Progenitor cell of endocrine pancreas (in vitro differentiated cells): Measurements from ENCODE around the gene NELFB. TPM values are rescaled to one million over a fixed set of nuclear protein-coding genes. Genes with fewer than 3 reads are reported as not detected.
"Not testable (repeated sequence)": the region's sequence is repeated elsewhere in the genome, so short reads cannot be mapped to it uniquely, and the experiment has no call there.

Source experiments
- DNase-seq: peaks from one replicate; pipeline ENCODE4 v3.0.0; 2021; ENCODE audit warnings: low spot score; ENCODE audit not compliant: unreplicated experiment
- H3K27ac Mint-ChIP-seq: 2 replicates; pipeline ENCODE4 v1.8.0; 2021; ENCODE audit warnings: mild to moderate bottlenecking, moderate library complexity, mixed read lengths
- H3K27me3 Mint-ChIP-seq: 2 replicates; pipeline ENCODE4 v1.8.0; 2021; ENCODE audit warnings: mixed read lengths
- H3K36me3 Mint-ChIP-seq: 2 replicates; pipeline ENCODE4 v1.8.0; 2022; ENCODE audit warnings: mixed read lengths; ENCODE audit not compliant: insufficient read depth
- H3K4me1 Mint-ChIP-seq: 2 replicates; pipeline ENCODE4 v1.8.0; 2021; ENCODE audit warnings: low read depth, mixed read lengths
- H3K4me3 Mint-ChIP-seq: 2 replicates; pipeline ENCODE4 v1.8.0; 2021; ENCODE audit warnings: low read depth, mild to moderate bottlenecking, moderate library complexity, mixed read lengths
- H3K9me3 Mint-ChIP-seq: 2 replicates; pipeline ENCODE4 v1.8.0; 2021; ENCODE audit warnings: low read depth, mixed read lengths
- total RNA-seq: library from RNA; stranded (reverse); gene quantifications from 2 replicates; pipeline ENCODE4 v1.2.1, GENCODE V29; 2021
- TF ChIP-seq, protein P1 (sequence below): fragments of 200-600 bp; sonication (generic); IDR thresholded peaks from one replicate; pipeline ENCODE4 v1.5.0; 2021; ENCODE audit warnings: antibody characterized with exemption, mild to moderate bottlenecking; ENCODE audit not compliant: unreplicated experiment

The NELFB gene
- total RNA-seq, 1 donor from 2014 or later: 62.3 TPM

DNA sequence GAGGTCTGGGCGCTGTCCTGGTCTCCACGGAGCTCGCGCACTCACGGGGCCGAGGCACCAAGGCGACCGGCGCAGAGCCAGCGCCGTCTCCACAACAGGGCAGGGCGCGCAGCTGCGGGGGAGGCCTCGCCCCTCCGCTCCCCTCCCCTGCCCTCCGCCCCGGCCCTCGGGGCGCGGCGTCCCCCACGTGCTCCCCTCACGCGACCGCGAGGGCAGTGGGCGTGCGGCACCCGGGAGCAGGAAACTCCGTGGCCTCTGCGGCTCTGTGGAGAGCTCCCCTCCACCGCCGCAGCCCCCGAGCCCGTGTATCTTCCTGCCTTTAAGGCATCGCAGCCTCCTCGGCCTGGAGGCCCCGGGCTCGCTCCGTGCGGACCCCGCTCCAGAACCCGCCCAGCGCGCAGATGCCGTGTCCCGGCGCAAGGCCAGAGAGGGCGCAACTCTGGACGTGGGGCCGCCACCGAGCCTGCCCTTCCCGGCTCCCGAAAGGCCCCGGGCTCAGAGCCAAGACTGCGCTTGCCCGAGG lies 14.7 kb upstream of the NELFB start:
- peaks cover 10% of the 10 kb centered on the region for H3K36me3 Mint-ChIP-seq
- peak overlapping the region; percentile 92 for H3K27ac Mint-ChIP-seq
- DNase-seq: no peak
- peaks cover 2% of the 10 kb centered on the region for H3K27me3 Mint-ChIP-seq
- H3K4me3 Mint-ChIP-seq: peak overlapping the region; percentile 74
- H3K9me3 Mint-ChIP-seq: no peaks in the 10 kb centered on the region
- peaks cover 25% of the 10 kb centered on the region for H3K4me1 Mint-ChIP-seq
- TF ChIP-seq, protein P1, sequence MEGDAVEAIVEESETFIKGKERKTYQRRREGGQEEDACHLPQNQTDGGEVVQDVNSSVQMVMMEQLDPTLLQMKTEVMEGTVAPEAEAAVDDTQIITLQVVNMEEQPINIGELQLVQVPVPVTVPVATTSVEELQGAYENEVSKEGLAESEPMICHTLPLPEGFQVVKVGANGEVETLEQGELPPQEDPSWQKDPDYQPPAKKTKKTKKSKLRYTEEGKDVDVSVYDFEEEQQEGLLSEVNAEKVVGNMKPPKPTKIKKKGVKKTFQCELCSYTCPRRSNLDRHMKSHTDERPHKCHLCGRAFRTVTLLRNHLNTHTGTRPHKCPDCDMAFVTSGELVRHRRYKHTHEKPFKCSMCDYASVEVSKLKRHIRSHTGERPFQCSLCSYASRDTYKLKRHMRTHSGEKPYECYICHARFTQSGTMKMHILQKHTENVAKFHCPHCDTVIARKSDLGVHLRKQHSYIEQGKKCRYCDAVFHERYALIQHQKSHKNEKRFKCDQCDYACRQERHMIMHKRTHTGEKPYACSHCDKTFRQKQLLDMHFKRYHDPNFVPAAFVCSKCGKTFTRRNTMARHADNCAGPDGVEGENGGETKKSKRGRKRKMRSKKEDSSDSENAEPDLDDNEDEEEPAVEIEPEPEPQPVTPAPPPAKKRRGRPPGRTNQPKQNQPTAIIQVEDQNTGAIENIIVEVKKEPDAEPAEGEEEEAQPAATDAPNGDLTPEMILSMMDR: peak; percentile 22

DNA sequence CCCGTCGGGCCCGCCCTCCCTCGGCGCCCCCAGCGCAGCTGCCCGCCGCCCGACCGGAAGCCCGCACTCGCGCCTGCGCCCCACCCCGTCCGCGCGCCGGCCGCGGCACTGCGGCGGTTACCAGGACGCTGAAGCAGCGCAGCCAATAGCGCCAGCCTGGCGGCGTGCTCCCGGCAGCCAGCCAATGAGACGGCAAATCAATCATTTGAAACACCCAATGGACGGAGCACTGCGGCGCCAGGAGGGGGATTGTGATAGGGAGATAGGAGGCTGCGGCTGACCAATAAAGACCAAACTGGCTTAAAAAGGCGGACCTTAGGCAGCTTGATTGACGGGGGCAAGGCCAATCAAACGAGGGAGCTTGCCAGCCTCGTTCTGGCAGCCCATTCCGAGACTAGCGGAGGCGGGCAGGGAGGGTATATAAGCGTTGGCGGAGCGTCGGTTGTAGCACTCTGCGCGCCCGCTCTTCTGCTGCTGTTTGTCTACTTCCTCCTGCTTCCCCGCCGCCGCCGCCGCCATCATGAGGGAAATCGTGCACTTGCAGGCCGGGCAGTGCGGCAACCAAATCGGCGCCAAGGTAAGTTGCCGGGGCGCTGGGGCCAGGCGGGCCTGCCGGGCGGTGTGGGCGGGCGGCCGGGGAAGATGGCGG lies 14.2 kb upstream of the NELFB start, which contains the start of gene TUBB4B:
TUBB4B (plus strand) TSS at position 447 of the 649 bp plus-strand sequence; CDS start at position 521, 74 bp downstream.
- Mint-ChIP-seq H3K9me3 (no peaks in the 10 kb centered on the region), H3K4me3 (peak within 1 kb of the TSS; percentile 85), H3K36me3 (peaks cover 10% of the 10 kb centered on the region), H3K4me1 (peaks cover 24% of the 10 kb centered on the region), H3K27me3 (peaks cover 5% of the 10 kb centered on the region), H3K27ac (peak within 1 kb of the TSS; percentile 98)
- peak; percentile 95 for DNase-seq
- TF ChIP-seq, protein P1: no peak

- Mint-ChIP-seq H3K27ac (peak overlapping the region; percentile 89), H3K36me3 (peaks cover 10% of the 10 kb centered on the region), H3K4me3 (peak overlapping the region; percentile 85), H3K27me3 (peaks cover 5% of the 10 kb centered on the region), H3K4me1 (peaks cover 22% of the 10 kb centered on the region), H3K9me3 (no peaks in the 10 kb centered on the region)
- TF ChIP-seq, protein P1: no peak
- DNase-seq: no peak
Observed at GRCh38 chr9:137241490-137242268, 13.4 kb upstream of the NELFB start.

DNA sequence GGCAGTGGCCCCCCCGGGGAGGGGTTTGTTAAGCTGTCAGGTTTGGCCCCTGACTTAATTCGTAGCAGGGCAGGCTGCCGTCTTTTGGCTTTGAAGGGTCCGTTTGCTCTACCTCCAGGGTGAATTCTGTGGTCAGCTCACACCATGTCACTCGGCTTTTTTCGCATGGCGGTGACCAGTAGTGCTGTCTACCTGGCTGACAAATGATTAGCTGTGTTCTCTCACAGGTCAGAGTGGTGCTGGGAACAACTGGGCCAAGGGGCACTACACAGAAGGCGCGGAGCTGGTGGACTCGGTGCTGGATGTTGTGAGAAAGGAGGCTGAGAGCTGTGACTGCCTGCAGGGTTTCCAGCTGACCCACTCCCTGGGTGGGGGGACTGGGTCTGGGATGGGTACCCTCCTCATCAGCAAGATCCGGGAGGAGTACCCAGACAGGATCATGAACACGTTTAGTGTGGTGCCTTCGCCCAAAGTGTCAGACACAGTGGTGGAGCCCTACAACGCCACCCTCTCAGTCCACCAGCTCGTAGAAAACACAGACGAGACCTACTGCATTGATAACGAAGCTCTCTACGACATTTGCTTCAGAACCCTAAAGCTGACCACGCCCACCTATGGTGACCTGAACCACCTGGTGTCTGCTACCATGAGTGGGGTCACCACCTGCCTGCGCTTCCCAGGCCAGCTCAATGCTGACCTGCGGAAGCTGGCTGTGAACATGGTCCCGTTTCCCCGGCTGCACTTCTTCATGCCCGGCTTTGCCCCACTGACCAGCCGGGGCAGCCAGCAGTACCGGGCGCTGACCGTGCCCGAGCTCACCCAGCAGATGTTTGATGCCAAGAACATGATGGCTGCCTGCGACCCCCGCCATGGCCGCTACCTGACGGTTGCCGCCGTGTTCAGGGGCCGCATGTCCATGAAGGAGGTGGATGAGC lies 12.6 kb upstream of the NELFB start:
- peak overlapping the region; percentile 89 for H3K27ac Mint-ChIP-seq
- no peaks in the 10 kb centered on the region for H3K9me3 Mint-ChIP-seq
- no peak for DNase-seq
- TF ChIP-seq, protein P1: no peak
- peaks cover 10% of the 10 kb centered on the region for H3K36me3 Mint-ChIP-seq
- H3K4me3 Mint-ChIP-seq: peak overlapping the region; percentile 85
- peaks cover 5% of the 10 kb centered on the region for H3K27me3 Mint-ChIP-seq
- peaks cover 20% of the 10 kb centered on the region for H3K4me1 Mint-ChIP-seq

DNA sequence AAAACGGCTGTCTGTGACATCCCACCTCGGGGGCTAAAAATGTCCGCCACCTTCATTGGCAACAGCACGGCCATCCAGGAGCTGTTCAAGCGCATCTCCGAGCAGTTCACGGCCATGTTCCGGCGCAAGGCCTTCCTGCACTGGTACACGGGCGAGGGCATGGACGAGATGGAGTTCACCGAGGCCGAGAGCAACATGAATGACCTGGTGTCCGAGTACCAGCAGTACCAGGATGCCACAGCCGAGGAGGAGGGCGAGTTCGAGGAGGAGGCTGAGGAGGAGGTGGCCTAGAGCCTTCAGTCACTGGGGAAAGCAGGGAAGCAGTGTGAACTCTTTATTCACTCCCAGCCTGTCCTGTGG lies 11.9 kb upstream of the NELFB start:
- H3K36me3 Mint-ChIP-seq, DNase-seq, H3K27me3 Mint-ChIP-seq, H3K27ac Mint-ChIP-seq, H3K9me3 Mint-ChIP-seq: not testable (repeated sequence)
- Mint-ChIP-seq H3K4me3 (peak overlapping the region; percentile 85), H3K4me1 (peaks cover 19% of the 10 kb centered on the region)
